HG02852 (cell line): ENCODE results near the gene SLC24A3.

Experiments
- ATAC-seq: cut with Tn5 transposase; IDR thresholded peaks from one replicate; pipeline ENCODE4 v1.9.1; 2021; ENCODE audit warnings: mild to moderate bottlenecking, moderate library complexity; ENCODE audit not compliant: unreplicated experiment

SLC24A3 gene

GRCh38 chr20:19416627-19417026, 204.2 kb downstream of the SLC24A3 start:
- ATAC-seq, result no peak

GRCh38 chr20:19419396-19419795, 207.0 kb downstream of the SLC24A3 start:
- no peak for ATAC-seq

GRCh38 chr20:19423097-19423899, 210.9 kb downstream of the SLC24A3 start:
- ATAC-seq, result no peak

- no peak for ATAC-seq
Measured at GRCh38 chr20:19423900-19424620, 211.6 kb downstream of the SLC24A3 start.

- ATAC-seq, result no peak
Measured at GRCh38 chr20:19426356-19426755, 213.9 kb downstream of the SLC24A3 start.

GRCh38 chr20:19427480-19427879, 215.0 kb downstream of the SLC24A3 start:
- no peak for ATAC-seq

GRCh38 chr20:19427913-19428312, 215.5 kb downstream of the SLC24A3 start:
- no peak for ATAC-seq

GRCh38 chr20:19428324-19428723, 215.9 kb downstream of the SLC24A3 start:
- no peak for ATAC-seq

GRCh38 chr20:19429538-19429937, 217.1 kb downstream of the SLC24A3 start:
- ATAC-seq, result no peak

GRCh38 chr20:19430641-19431315, 218.3 kb downstream of the SLC24A3 start:
- ATAC-seq, result no peak

GRCh38 chr20:19431316-19431700, 218.9 kb downstream of the SLC24A3 start:
- ATAC-seq, result no peak

GRCh38 chr20:19431906-19432305, 219.5 kb downstream of the SLC24A3 start:
- ATAC-seq, result no peak

GRCh38 chr20:19433371-19434350, 221.2 kb downstream of the SLC24A3 start:
- ATAC-seq, result peak; percentile 65

- no peak for ATAC-seq
Measured at GRCh38 chr20:19435316-19435715, 222.9 kb downstream of the SLC24A3 start.

- ATAC-seq, result no peak
Measured at GRCh38 chr20:19435821-19436220, 223.4 kb downstream of the SLC24A3 start.

- ATAC-seq, result no peak
Measured at GRCh38 chr20:19438488-19438887, 226.0 kb downstream of the SLC24A3 start.

GRCh38 chr20:19440660-19441527, 228.5 kb downstream of the SLC24A3 start:
- ATAC-seq, result no peak

GRCh38 chr20:19446246-19446645, 233.8 kb downstream of the SLC24A3 start:
- ATAC-seq, result no peak

GRCh38 chr20:19448632-19449031, 236.2 kb downstream of the SLC24A3 start:
- ATAC-seq, result no peak

GRCh38 chr20:19449051-19449450, 236.6 kb downstream of the SLC24A3 start:
- no peak for ATAC-seq
